Measurements from ENCODE around the gene MEGF6.

MEGF6 gene

GRCh38 chr1:3546048-3546384 lies 65.3 kb downstream of the MEGF6 start:
- H3K36me3 ChIP-seq (replicated peaks; ENCODE audit: low read depth, low read length) = no peaks in the 10 kb centered on the region
- H3K4me2 ChIP-seq (ENCODE audit: low read length) = no peak overlapping the region
- TF ChIP-seq, protein P1, sequence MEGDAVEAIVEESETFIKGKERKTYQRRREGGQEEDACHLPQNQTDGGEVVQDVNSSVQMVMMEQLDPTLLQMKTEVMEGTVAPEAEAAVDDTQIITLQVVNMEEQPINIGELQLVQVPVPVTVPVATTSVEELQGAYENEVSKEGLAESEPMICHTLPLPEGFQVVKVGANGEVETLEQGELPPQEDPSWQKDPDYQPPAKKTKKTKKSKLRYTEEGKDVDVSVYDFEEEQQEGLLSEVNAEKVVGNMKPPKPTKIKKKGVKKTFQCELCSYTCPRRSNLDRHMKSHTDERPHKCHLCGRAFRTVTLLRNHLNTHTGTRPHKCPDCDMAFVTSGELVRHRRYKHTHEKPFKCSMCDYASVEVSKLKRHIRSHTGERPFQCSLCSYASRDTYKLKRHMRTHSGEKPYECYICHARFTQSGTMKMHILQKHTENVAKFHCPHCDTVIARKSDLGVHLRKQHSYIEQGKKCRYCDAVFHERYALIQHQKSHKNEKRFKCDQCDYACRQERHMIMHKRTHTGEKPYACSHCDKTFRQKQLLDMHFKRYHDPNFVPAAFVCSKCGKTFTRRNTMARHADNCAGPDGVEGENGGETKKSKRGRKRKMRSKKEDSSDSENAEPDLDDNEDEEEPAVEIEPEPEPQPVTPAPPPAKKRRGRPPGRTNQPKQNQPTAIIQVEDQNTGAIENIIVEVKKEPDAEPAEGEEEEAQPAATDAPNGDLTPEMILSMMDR (IDR thresholded peaks at IDR 0.05; ENCODE audit: low read depth, low read length) = no peak
- TF ChIP-seq EZH2phosphoT487 (IDR thresholded peaks at IDR 0.05; ENCODE audit: low read depth) = no peak
- H4K20me1 ChIP-seq (ENCODE audit: insufficient read depth, low read length) = no peaks in the 10 kb centered on the region
- H3K27ac ChIP-seq (ENCODE audit: low read length) = no peak overlapping the region
- H3K9me3 ChIP-seq (ENCODE audit: insufficient read depth, low read length) = no peaks in the 10 kb centered on the region
- no peaks in the 10 kb centered on the region for H3K79me2 ChIP-seq (ENCODE audit: low read length)
- no peaks in the 10 kb centered on the region for H3K4me1 ChIP-seq (ENCODE audit: low read length)
- no peak overlapping the region for H3K4me3 ChIP-seq (ENCODE audit: low read length)
- no peak overlapping the region for H3K9ac ChIP-seq (ENCODE audit: low read length)
- H3K27me3 ChIP-seq (ENCODE audit: low read depth, low read length) = 0 out of 2 replicates have a peak, but pooled peaks cover 5% of the 10 kb centered on the region
- H2AFZ ChIP-seq (ENCODE audit: low read depth, low read length) = no peak overlapping the region

DNA sequence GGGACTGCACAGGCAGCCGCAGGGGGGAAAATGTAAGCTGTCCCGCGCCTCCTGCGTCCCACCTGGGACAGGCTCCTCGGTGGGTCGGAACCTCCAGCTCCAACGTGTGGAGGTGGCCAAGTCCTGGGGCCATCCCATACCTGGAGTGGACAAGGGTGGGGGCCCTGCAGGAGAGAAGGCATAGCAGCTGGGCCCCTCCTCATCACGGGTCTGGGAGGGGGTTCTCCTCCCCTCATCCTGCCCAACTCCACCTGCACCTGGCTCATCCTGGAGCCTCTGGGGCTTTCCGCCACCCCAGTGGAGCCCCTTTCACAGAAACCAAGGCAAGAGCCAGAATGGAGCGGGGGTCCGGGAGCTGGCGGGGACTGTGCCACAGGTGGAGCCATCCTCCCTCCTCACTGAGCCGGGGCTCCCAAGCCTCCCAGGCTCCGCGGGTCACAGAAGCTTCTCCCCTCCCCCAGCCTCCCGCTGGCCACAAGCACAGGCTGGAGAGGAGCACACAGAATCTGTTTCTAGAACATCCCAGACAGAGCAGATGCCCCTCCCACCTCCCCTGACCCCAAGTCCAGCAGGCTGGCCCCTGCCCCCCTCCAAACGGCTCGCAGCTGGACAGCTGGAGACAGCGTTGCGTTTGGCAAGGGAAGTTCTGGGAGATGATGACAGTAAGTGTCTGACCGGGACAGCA lies 65.8 kb downstream of the MEGF6 start:
- no peaks in the 10 kb centered on the region for H4K20me1 ChIP-seq (ENCODE audit: insufficient read depth, low read length)
- no peak overlapping the region for H3K4me2 ChIP-seq (ENCODE audit: low read length)
- no peaks in the 10 kb centered on the region for H3K9me3 ChIP-seq (ENCODE audit: insufficient read depth, low read length)
- no peak overlapping the region for H3K4me3 ChIP-seq (ENCODE audit: low read length)
- no peak for TF ChIP-seq EZH2phosphoT487 (IDR thresholded peaks at IDR 0.05; ENCODE audit: low read depth)
- TF ChIP-seq, protein P1 (IDR thresholded peaks at IDR 0.05; ENCODE audit: low read depth, low read length) = no peak
- no peak overlapping the region for H3K27ac ChIP-seq (ENCODE audit: low read length)
- no peaks in the 10 kb centered on the region for H3K4me1 ChIP-seq (ENCODE audit: low read length)
- no peak overlapping the region for H3K9ac ChIP-seq (ENCODE audit: low read length)
- no peaks in the 10 kb centered on the region for H3K36me3 ChIP-seq (replicated peaks; ENCODE audit: low read depth, low read length)
- H2AFZ ChIP-seq (ENCODE audit: low read depth, low read length) = no peak overlapping the region
- no peaks in the 10 kb centered on the region for H3K79me2 ChIP-seq (ENCODE audit: low read length)
- 0 out of 2 replicates have a peak, but pooled peaks cover 5% of the 10 kb centered on the region for H3K27me3 ChIP-seq (ENCODE audit: low read depth, low read length)

GRCh38 chr1:3544040-3544977 lies 67.0 kb downstream of the MEGF6 start:
- Histone ChIP-seq H3K9ac (ENCODE audit: low read length) (no peak overlapping the region), H3K36me3 (replicated peaks; ENCODE audit: low read depth, low read length) (no peaks in the 10 kb centered on the region), H4K20me1 (ENCODE audit: insufficient read depth, low read length) (no peaks in the 10 kb centered on the region), H3K9me3 (ENCODE audit: insufficient read depth, low read length) (no peaks in the 10 kb centered on the region), H3K4me2 (ENCODE audit: low read length) (no peak overlapping the region), H3K27ac (ENCODE audit: low read length) (no peak overlapping the region), H3K27me3 (ENCODE audit: low read depth, low read length) (0 out of 2 replicates have a peak, but pooled peaks cover 5% of the 10 kb centered on the region), H3K79me2 (ENCODE audit: low read length) (no peaks in the 10 kb centered on the region), H3K4me1 (ENCODE audit: low read length) (no peaks in the 10 kb centered on the region), H3K4me3 (ENCODE audit: low read length) (no peak overlapping the region), H2AFZ (ENCODE audit: low read depth, low read length) (no peak overlapping the region)
- no peak for TF ChIP-seq EZH2phosphoT487 (IDR thresholded peaks at IDR 0.05; ENCODE audit: low read depth)
- TF ChIP-seq, protein P1 (IDR thresholded peaks at IDR 0.05; ENCODE audit: low read depth, low read length) = no peak

Measured in OCI-LY3 (cell line).